Activated CD4-positive, alpha-beta T cell treated with anti-CD3 and anti-CD28 coated beads, Interleukin-2, amount 10 ng/mL, durations not matched to agents 24 days and 14 days (primary cell): ENCODE results near the gene RNASE13. TPM values are rescaled to one million over a fixed set of nuclear protein-coding genes. Genes with fewer than 3 reads are reported as not detected.
"Not testable (repeated sequence)": the region's sequence is repeated elsewhere in the genome, so short reads cannot be mapped to it uniquely, and the experiment has no call there.

Experiments
- DNase-seq: peaks from one replicate; pipeline ENCODE4 v3.0.0; 2022
- H3K27ac Mint-ChIP-seq: one replicate; pipeline ENCODE4 v1.8.0; 2022; ENCODE audit warnings: mild to moderate bottlenecking, mixed read lengths
- H3K27me3 Mint-ChIP-seq: one replicate; pipeline ENCODE4 v1.8.0; 2022; ENCODE audit warnings: mixed read lengths
- H3K36me3 Mint-ChIP-seq: one replicate; pipeline ENCODE4 v1.8.0; 2022; ENCODE audit warnings: low read depth, mild to moderate bottlenecking, mixed read lengths
- H3K4me1 Mint-ChIP-seq: one replicate; pipeline ENCODE4 v1.8.0; 2021; ENCODE audit warnings: mixed read lengths
- H3K4me3 Mint-ChIP-seq: one replicate; pipeline ENCODE4 v1.8.0; 2022; ENCODE audit warnings: mild to moderate bottlenecking, moderate library complexity, mixed read lengths
- H3K9me3 Mint-ChIP-seq: one replicate; pipeline ENCODE4 v1.8.0; 2021; ENCODE audit warnings: mixed read lengths
- intact Hi-C: fragments of 100-400 bp; cut with micrococcal nuclease; formaldehyde crosslinking; loops from one replicate; pipeline ENCODE4 v1.15.1; 2023
- total RNA-seq: library from RNA; stranded (reverse); gene quantifications from 2 replicates; pipeline ENCODE4 v1.2.3, GENCODE V29; 2022

RNASE13 gene
- total RNA-seq, 1 donor from 2014 or later: not detected

GRCh38 chr14:21016413-21017190 is 18.0 kb downstream of the RNASE13 start:
- peaks cover 30% of the 10 kb centered on the region for H3K27me3 Mint-ChIP-seq
- no peak overlapping the region for H3K4me3 Mint-ChIP-seq
- no peak for DNase-seq
- intact Hi-C loops: no loop called here
- no peak overlapping the region for H3K27ac Mint-ChIP-seq
- H3K9me3 Mint-ChIP-seq: no peaks in the 10 kb centered on the region
- no peaks in the 10 kb centered on the region for H3K36me3 Mint-ChIP-seq
- peaks cover 2% of the 10 kb centered on the region for H3K4me1 Mint-ChIP-seq

- H3K9me3 Mint-ChIP-seq: no peaks in the 10 kb centered on the region
- no peak overlapping the region for H3K27ac Mint-ChIP-seq
- no peak overlapping the region for H3K4me3 Mint-ChIP-seq
- DNase-seq: no peak
- H3K27me3 Mint-ChIP-seq: peaks cover 30% of the 10 kb centered on the region
- H3K4me1 Mint-ChIP-seq: peaks cover 2% of the 10 kb centered on the region
- intact Hi-C loops: no loop called here
- H3K36me3 Mint-ChIP-seq: no peaks in the 10 kb centered on the region
Measured at GRCh38 chr14:21015312-21015711, 19.3 kb downstream of the RNASE13 start.

- no peaks in the 10 kb centered on the region for H3K9me3 Mint-ChIP-seq
- peaks cover 2% of the 10 kb centered on the region for H3K4me1 Mint-ChIP-seq
- no peak overlapping the region for H3K4me3 Mint-ChIP-seq
- H3K27ac Mint-ChIP-seq: no peak overlapping the region
- H3K36me3 Mint-ChIP-seq: no peaks in the 10 kb centered on the region
- H3K27me3 Mint-ChIP-seq: peaks cover 30% of the 10 kb centered on the region
- DNase-seq: peak; percentile 94
- intact Hi-C loops: loop anchor here (1.0 kb wide), 3 partner anchors 26 to 90 kb away; no protein-coding TSS in a partner anchor
Measured at GRCh38 chr14:21014761-21015190, 19.8 kb downstream of the RNASE13 start.

- Mint-ChIP-seq H3K4me3 (no peak overlapping the region), H3K27me3 (peaks cover 34% of the 10 kb centered on the region), H3K36me3 (no peaks in the 10 kb centered on the region), H3K27ac (no peak overlapping the region), H3K9me3 (no peaks in the 10 kb centered on the region), H3K4me1 (peaks cover 2% of the 10 kb centered on the region)
- no peak for DNase-seq
- intact Hi-C loops: no loop called here
Measured at GRCh38 chr14:21011136-21011535, 23.5 kb downstream of the RNASE13 start.

GRCh38 chr14:21009721-21010120 is 24.9 kb downstream of the RNASE13 start:
- intact Hi-C loops, H3K9me3 Mint-ChIP-seq, H3K4me3 Mint-ChIP-seq, H3K4me1 Mint-ChIP-seq, H3K27ac Mint-ChIP-seq, DNase-seq, H3K36me3 Mint-ChIP-seq: not testable (repeated sequence)
- H3K27me3 Mint-ChIP-seq: peaks cover 28% of the 10 kb centered on the region

GRCh38 chr14:21003788-21004346 is 30.7 kb downstream of the RNASE13 start:
- Mint-ChIP-seq H3K27me3 (peaks cover 3% of the 10 kb centered on the region), H3K4me3 (no peak overlapping the region), H3K36me3 (no peaks in the 10 kb centered on the region), H3K4me1 (no peaks in the 10 kb centered on the region), H3K27ac (no peak overlapping the region), H3K9me3 (no peaks in the 10 kb centered on the region)
- intact Hi-C loops: no loop called here
- DNase-seq: no peak

- no peaks in the 10 kb centered on the region for H3K9me3 Mint-ChIP-seq
- H3K4me3 Mint-ChIP-seq: no peak overlapping the region
- DNase-seq: no peak
- intact Hi-C loops: no loop called here
- peaks cover 11% of the 10 kb centered on the region for H3K36me3 Mint-ChIP-seq
- H3K27ac Mint-ChIP-seq: no peak overlapping the region
- H3K27me3 Mint-ChIP-seq: no peaks in the 10 kb centered on the region
- H3K4me1 Mint-ChIP-seq: peaks cover 2% of the 10 kb centered on the region
Measured at GRCh38 chr14:21001218-21001617, 33.4 kb downstream of the RNASE13 start.

- H3K4me3 Mint-ChIP-seq: no peak overlapping the region
- no peak overlapping the region for H3K27ac Mint-ChIP-seq
- intact Hi-C loops: no loop called here
- peaks cover 2% of the 10 kb centered on the region for H3K4me1 Mint-ChIP-seq
- H3K9me3 Mint-ChIP-seq: no peaks in the 10 kb centered on the region
- DNase-seq: no peak
- no peaks in the 10 kb centered on the region for H3K27me3 Mint-ChIP-seq
- peaks cover 27% of the 10 kb centered on the region for H3K36me3 Mint-ChIP-seq
Measured at GRCh38 chr14:20999591-20999990, 35.0 kb downstream of the RNASE13 start.

GRCh38 chr14:20998674-20999366 is 35.8 kb downstream of the RNASE13 start, which contains the start of gene SLC39A2:
TSS of gene SLC39A2 (plus strand) at chr14:20999293. CDS start at chr14:20999447, 154 bp downstream.
- intact Hi-C loops: no loop called here

GRCh38 chr14:20998139-20998538 is 36.5 kb downstream of the RNASE13 start:
- intact Hi-C loops: no loop called here
- peaks cover 36% of the 10 kb centered on the region for H3K36me3 Mint-ChIP-seq
- H3K27me3 Mint-ChIP-seq: no peaks in the 10 kb centered on the region
- no peak overlapping the region for H3K4me3 Mint-ChIP-seq
- no peak overlapping the region for H3K27ac Mint-ChIP-seq
- H3K4me1 Mint-ChIP-seq: peaks cover 2% of the 10 kb centered on the region
- no peak for DNase-seq
- H3K9me3 Mint-ChIP-seq: no peaks in the 10 kb centered on the region

More at GRCh38 chr14:20998674-20999366, 35.8 kb downstream of the RNASE13 start, which contains the start of gene SLC39A2:
- Mint-ChIP-seq H3K9me3 (no peaks in the 10 kb centered on the region), H3K4me1 (peaks cover 2% of the 10 kb centered on the region), H3K36me3 (peaks cover 33% of the 10 kb centered on the region), H3K27ac (no peak within 1 kb of the TSS), H3K27me3 (no peaks in the 10 kb centered on the region), H3K4me3 (no peak within 1 kb of the TSS)
- DNase-seq: no peak

GRCh38 chr14:20997564-20997963 is 37.0 kb downstream of the RNASE13 start:
- H3K4me1 Mint-ChIP-seq: peaks cover 5% of the 10 kb centered on the region
- H3K9me3 Mint-ChIP-seq: no peaks in the 10 kb centered on the region
- intact Hi-C loops: no loop called here
- peaks cover 40% of the 10 kb centered on the region for H3K36me3 Mint-ChIP-seq
- no peak overlapping the region for H3K4me3 Mint-ChIP-seq
- H3K27me3 Mint-ChIP-seq: no peaks in the 10 kb centered on the region
- no peak overlapping the region for H3K27ac Mint-ChIP-seq
- DNase-seq: no peak

- Mint-ChIP-seq H3K27ac (no peak overlapping the region), H3K9me3 (no peaks in the 10 kb centered on the region), H3K27me3 (no peaks in the 10 kb centered on the region), H3K4me1 (peaks cover 6% of the 10 kb centered on the region), H3K4me3 (no peak overlapping the region), H3K36me3 (peaks cover 43% of the 10 kb centered on the region)
- intact Hi-C loops: no loop called here
- no peak for DNase-seq
Measured at GRCh38 chr14:20997115-20997514, 37.5 kb downstream of the RNASE13 start.

- Mint-ChIP-seq H3K4me3 (no peak overlapping the region), H3K27me3 (no peaks in the 10 kb centered on the region), H3K27ac (no peak overlapping the region), H3K4me1 (peaks cover 12% of the 10 kb centered on the region), H3K9me3 (no peaks in the 10 kb centered on the region), H3K36me3 (peaks cover 48% of the 10 kb centered on the region)
- intact Hi-C loops: no loop called here
- no peak for DNase-seq
Measured at GRCh38 chr14:20996521-20996920, 38.1 kb downstream of the RNASE13 start.
